K562 (cell line): Measurements from ENCODE around the gene DYSF.

Experiments used
- BRD4 ChIP-seq: fragments of 200-600 bp; sonication (generic); IDR thresholded peaks from 2 replicates; pipeline ENCODE4 v1.6.1; 2017; ENCODE audit warnings: inconsistent platforms
- FOXM1 ChIP-seq, 2 experiments: fragments of 450-650 bp in 1 of 2; sonication (generic) in 1 of 2; formaldehyde crosslinking in 1 of 2; IDR thresholded peaks; 2 replicates each; pipeline versions ENCODE4 v1.6.1 to v1.9.0; 2017 to 2022; ENCODE audit warnings: low read depth in 2 of 2, mild to moderate bottlenecking in 2 of 2, missing genetic modification reagents in 1 of 2, moderate library complexity in 1 of 2
- ID3 ChIP-seq, 2 experiments: fragments of 250-450 bp in 1 of 2; fragments of 450-650 bp in 1 of 2; sonication (Bioruptor Pico) in 1 of 2; IDR thresholded peaks; 2 replicates each; pipeline versions ENCODE4 v1.6.1 to v1.8.0; 2016 to 2021; ENCODE audit warnings: mild to moderate bottlenecking in 2 of 2, moderate library complexity in 2 of 2, missing compliant biosample characterization in 1 of 2, missing genetic modification characterization in 1 of 2
- JUN ChIP-seq, 2 experiments: sonication (generic) in 1 of 2; formaldehyde crosslinking in 1 of 2; IDR thresholded peaks; 2 replicates each; pipeline versions ENCODE4 v1.6.1 to v1.8.0; 2012 to 2022; ENCODE audit warnings: borderline replicate concordance in 2 of 2, mild to moderate bottlenecking in 2 of 2, improper control_type of control experiment in 1 of 2, low read depth in 1 of 2, low read length in 1 of 2, missing genetic modification reagents in 1 of 2
- POLR2A ChIP-seq: fragments of 450-650 bp; conservative IDR thresholded peaks from 2 replicates; pipeline ENCODE4 v1.6.1; 2016
- POLR2AphosphoS5 ChIP-seq: IDR thresholded peaks from 2 replicates; pipeline ENCODE4 v1.6.1; 2011; ENCODE audit warnings: mild to moderate bottlenecking, low read depth, low read length, moderate library complexity; ENCODE audit not compliant: control insufficient read depth, insufficient read depth
- ZNF274 ChIP-seq: IDR thresholded peaks from 2 replicates; pipeline ENCODE4 v1.6.1; 2011; ENCODE audit warnings: low read depth, mild to moderate bottlenecking, low read length, moderate library complexity, borderline replicate concordance

DNA sequence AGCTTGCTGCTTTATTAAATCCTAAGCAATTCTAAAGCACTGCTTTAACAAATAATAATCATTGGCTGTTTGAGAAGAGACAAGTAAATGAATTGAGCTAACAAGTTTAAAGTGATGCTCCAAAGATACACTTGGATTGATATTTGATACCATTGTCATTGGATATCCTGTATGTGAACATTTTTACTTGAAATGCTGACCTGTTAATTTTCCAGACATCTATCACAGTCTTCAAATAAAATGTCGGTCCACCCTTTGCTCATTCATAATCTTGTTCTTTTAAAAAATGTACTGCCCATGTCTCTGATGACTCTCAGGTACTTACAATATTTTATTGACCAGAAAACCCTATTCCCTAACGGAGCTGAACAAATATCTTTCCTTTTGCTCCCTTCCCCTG, 202.1 kb downstream of the DYSF start:
- no peak for TF ChIP-seq FOXM1 (IDR thresholded peaks at IDR 0.05; ENCODE audit: low read depth)
- no peak for TF ChIP-seq FOXM1 (CRISPR knock-in tag; IDR thresholded peaks at IDR 0.05; ENCODE audit: low read depth)
- TF ChIP-seq ID3 (CRISPR knock-in tag; IDR thresholded peaks at IDR 0.05) = no peak
- TF ChIP-seq ID3 (tag; IDR thresholded peaks at IDR 0.05) = no peak
- TF ChIP-seq BRD4 = no peak
- TF ChIP-seq ZNF274 = no peak
- TF ChIP-seq POLR2AphosphoS5 = no peak
- TF ChIP-seq JUN (IDR thresholded peaks at IDR 0.05; ENCODE audit: borderline replicate concordance, low read depth, low read length) = no peak
- no peak for TF ChIP-seq JUN (CRISPR knock-in tag; IDR thresholded peaks at IDR 0.05; ENCODE audit: borderline replicate concordance)
- no peak for TF ChIP-seq POLR2A
